Frontal cortex (tissue), 4 donors: ENCODE results near the gene R3HDML. TPM values are rescaled to one million over a fixed set of nuclear protein-coding genes. Genes with fewer than 3 reads are reported as not detected.
"Not testable (repeated sequence)": the region's sequence is repeated elsewhere in the genome, so short reads cannot be mapped to it uniquely, and the experiment has no call there.

Source experiments
- DNase-seq, 2 donors: peaks; one replicate each; pipeline ENCODE4 v3.0.0; 2012; ENCODE audit warnings: low spot score in 2 of 2
- FAIRE-seq: peaks from 2 replicates; lab custom pipeline; 2012; peaks lifted over from hg19 to GRCh38; lab: Jason Lieb, UNC
- total RNA-seq: library from RNA; depleted of rRNA; stranded (reverse); fragments of >200 nt; gene quantifications from one replicate; pipeline ENCODE4 v1.2.3, GENCODE V29; 2014
- donor health status: control.
- donor health status: control.
- donor health status: control.

R3HDML gene, protein sequence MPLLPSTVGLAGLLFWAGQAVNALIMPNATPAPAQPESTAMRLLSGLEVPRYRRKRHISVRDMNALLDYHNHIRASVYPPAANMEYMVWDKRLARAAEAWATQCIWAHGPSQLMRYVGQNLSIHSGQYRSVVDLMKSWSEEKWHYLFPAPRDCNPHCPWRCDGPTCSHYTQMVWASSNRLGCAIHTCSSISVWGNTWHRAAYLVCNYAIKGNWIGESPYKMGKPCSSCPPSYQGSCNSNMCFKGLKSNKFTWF
- total RNA-seq = not detected

DNA sequence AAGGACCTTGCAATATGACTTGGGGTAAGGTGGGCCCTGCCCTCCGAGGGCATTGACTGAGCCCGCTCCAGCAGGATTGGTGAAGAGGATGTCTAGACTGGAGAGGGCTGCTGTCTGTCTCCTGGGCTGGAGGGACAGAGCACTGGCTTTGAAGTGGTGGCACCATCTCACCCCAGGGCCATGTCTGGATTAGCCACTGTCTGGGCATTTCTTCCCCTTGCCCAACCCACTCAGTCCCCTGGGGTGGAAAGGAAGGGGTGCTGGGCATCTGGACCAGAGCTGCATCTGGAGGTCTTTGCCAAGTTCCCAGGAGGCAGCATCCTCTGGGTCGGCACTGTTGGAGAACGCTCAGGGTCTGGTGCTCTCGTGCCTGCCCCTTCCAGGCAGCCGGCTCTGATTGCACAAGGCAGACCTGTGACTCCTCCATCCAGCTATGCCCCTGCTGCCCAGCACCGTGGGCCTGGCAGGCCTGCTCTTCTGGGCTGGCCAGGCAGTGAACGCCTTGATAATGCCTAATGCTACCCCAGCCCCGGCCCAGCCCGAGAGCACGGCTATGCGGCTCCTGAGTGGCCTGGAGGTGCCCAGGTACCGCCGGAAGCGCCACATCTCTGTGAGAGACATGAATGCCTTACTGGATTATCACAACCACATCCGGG, at the start of gene R3HDML:
Gene R3HDML, plus strand, starts transcription at position 319 of the 656 bp plus-strand sequence. Its CDS starts 115 bp downstream, at position 434.
- DNase-seq (no peak), FAIRE-seq (no peak)

DNA sequence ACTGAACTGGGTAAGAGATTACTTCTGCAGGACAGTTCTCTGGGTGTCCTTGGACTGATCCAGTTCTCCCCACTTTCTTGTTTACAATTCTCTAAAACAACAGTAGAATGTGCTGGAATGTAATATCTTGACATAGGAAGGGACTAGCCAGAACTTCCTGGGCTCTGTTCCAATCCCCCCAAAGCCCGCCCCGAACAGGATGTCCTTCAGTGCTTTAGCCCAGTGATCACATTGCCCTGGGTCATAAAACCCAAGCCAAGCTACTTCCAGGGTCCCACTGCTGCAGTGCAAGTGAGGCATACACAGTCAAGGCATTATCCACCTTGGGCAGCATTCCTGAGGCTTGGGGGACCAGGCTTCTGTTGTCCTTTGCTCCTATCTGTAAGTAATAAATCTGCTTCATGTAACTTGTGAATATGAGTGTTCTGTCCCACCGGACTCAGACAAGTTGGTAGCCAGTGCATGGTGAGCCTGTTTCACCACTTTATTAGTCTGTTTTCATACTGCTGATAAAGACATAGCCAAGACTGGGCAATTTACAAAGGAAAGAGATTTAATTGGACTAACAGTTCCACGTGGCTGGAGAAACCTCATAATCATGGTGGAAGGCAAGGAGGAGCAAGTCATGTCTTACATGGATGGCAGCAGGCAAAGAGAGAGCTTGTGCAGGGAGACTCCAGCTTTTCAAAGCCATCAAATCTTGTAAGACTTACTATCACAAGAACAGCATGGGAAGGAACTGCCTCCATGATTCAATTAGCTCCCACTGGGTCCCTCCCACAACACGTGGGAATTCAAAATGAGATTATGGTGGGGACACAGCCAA, 49.4 kb upstream of the R3HDML start:
- DNase-seq = no peak
- FAIRE-seq = no peak

DNA sequence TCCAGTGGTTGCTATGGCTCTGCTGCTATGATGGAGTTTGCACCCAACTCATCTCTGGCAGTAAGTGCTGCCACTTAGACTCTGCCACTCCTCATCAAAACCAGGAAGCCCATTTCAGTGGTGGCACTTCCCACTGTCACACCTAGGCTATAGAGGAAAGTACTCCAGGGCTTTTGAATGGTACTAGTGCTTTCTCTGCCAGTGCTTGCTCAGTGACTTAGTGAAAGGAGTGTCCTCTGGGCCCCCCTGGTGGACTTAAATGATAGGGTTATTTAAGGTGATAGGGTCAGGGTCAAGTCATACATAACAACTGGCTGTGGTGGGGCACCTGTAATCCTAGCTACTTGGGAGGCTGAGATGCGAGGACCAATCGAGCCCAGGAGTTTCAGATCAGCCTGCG, 48.6 kb upstream of the R3HDML start:
- no peak for DNase-seq
- FAIRE-seq = no peak

DNA sequence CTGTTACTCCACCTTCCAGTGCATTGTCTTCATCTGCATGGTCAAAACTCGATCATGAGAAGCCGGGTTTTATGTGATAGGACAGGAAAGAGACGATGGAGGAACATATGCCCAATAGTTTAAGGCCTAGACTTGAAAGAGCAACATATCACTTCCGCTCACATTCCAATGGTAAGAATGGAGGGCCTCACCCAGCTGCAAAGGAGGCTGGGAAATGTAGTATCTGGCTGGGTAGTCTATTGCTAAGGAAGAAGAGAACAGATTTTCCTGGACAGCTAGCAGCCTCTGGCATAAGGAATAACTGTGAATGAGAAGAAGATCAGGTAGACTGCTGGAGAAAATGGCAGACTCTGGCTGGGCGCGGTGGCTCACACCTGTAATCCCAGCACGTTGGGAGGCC, 45.1 kb upstream of the R3HDML start:
- DNase-seq (no peak), FAIRE-seq (no peak)

DNA sequence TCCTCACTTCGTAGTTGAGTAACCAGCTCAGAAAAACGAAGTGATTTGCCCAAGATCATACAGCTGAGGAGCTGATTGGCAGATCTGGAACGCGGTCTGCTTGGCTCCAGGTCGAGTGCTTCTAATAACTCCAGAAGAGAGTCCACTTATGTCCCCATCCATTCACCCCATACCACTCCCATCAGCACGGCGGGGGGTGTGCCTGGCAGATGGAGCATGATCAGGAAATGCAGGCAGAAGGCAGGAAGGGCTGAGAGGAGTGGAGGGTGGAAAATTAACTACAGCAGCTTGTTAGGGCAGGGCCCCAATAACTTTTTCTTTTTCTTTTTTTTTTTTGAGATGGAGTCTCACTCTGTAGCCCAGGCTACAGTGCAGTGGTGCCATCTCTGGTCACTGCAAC, 40.8 kb upstream of the R3HDML start:
- FAIRE-seq (no peak), DNase-seq (no peak)

DNA sequence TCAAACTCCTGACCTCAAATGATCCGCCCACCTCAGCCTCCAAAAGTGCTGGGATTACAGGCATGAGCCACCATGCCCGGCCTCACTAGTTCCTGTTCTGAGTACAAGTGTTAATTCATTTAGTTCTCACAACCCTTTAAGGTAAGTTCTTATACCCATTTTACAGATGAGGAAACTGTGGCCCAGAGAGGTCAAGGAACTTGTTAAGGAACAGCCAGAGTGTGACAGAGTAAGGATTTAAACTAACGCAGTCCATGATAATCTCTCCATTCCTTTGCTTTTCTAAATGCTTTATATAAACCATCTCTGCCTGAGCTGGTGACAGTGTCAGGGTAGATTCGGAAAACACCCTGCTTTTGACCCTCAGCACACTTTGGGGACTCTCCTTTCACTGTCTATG, 39.1 kb upstream of the R3HDML start:
- no peak for DNase-seq
- FAIRE-seq = no peak

DNA sequence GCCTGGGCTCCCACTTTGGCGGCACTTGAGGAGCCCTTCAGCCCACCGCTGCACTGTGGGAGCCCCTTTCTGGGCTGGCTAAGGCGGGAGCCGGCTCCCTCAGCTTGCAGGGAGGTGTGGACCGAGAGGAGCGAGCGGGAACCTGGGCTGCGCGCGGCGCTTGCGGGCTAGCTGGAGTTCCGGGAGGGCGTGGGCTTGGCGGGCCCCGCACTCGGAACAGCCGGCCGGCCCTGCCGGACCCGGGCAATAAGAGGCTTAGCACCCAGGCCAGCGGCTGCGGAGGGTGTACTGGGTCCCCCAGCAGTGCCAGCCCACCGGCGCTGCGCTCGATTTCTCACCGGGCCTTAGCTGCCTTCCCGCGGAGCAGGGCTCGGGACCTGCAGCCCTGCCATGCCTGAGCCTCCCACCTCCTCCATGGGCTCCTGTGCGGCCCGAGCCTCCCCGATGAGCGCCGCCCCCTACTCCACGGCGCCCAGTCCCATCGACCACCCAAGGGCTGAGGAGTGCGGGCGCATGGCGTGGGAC, 37.8 kb upstream of the R3HDML start:
- not testable (repeated sequence) for FAIRE-seq, DNase-seq

DNA sequence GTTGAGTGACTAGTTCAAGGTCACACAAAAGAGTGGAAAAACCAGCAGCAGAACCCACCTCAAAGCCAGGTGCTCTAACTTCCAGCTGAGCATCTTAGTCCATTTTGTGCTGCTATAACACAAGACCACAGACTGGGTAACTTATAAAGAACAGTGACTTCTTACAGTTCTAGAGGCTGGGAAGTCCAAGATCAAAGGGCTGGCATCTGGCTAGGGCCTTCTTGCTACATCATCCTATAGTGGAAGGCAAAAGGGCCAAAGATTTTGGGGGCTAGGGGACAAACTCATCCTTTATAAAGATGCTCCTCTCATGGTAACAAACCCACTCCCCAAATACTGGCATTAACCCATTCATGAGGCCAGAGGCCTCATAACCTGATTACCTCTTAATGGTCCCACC, 35.6 kb upstream of the R3HDML start:
- DNase-seq = no peak
- FAIRE-seq = no peak

DNA sequence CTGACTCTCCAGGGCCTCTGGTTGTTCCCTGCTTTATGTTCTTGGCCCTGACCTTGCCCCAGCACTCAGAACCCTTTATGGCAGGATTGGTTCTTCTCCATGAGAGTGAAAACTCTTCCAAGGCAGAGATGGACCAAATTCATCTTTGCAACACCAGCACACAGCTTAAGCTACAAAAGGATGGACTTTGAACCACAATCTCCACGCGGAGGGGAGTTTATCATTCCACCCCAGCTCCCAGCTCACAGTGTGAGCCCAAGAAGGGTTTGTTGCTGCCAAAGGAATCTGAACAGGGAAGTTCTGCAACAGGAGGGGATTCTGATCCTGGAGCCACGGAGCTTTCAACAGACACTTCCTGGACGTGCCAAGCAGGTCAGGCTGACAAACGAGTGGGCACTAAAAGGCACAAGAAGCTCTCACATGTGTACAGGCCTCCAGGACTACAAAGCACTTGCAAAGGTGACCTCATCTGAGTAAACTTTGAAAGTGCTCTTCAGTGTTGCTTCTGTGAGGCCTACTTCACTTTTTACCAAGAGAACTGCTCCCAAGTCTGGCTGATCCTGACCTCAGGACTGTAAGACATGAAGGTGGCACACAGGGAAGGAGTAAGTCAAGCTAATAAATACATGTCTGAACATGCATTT, 34.7 kb upstream of the R3HDML start:
- DNase-seq = no peak

DNA sequence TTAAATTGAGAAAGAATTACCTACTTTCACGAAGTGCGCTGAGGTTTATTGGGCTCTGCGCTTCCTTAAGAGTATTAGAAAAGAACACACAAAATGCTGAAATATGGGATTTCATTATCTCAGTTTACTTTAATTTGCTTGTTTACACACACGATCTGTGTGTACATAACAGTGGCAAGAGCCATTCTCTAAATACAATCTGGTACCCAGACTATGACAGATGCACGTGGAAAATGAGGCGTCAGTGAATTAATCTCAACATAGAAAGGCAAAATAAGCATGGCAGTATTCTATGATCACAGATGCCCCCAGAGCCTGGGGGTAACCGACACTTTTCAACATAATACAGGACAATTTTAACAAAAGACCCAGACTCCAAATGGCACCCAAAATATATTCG, 34.1 kb upstream of the R3HDML start:
- FAIRE-seq (no peak), DNase-seq (no peak)

More for the DNA sequence above, 34.7 kb upstream of the R3HDML start:
- FAIRE-seq = no peak

DNA sequence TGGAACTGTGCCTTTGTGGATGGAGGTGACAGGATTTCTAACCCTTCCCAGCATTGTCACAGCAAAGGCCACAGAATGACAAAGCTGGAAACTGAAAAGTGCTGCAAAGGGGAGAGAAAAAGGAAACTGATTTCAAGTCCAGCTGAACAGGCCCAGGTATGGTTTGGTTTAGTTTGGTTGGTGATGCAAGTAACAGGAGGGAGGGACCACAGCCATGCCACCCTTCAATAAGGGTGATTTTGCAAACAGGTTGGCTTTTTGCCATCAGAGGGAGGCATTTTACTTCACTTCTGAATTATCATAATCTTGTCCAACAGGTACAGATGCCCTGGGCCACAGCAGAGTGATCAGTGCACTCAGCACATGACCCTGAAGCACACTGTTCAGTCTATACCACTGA, 32.5 kb upstream of the R3HDML start:
- FAIRE-seq (no peak), DNase-seq (no peak)

DNA sequence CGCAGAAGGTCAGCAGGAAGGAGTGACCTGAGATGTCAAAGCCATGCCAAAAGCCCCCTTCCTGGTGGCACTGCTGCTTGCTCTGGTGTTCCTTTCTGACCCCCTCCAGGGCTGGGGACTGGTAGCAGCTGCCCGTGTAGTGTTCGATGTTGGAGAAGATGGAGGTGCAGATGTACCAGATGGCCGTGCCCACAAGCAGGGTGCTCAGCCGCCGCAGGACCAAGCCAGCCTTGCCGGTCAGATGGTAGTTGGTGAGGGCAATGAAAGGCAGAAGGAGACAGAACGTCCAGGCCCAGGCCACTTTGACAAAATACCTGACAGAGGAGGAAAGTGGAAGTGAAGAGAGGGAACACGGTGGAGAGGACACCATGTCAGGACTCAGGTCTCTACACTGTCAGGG, 29.9 kb upstream of the R3HDML start:
- FAIRE-seq (no peak), DNase-seq (no peak)

DNA sequence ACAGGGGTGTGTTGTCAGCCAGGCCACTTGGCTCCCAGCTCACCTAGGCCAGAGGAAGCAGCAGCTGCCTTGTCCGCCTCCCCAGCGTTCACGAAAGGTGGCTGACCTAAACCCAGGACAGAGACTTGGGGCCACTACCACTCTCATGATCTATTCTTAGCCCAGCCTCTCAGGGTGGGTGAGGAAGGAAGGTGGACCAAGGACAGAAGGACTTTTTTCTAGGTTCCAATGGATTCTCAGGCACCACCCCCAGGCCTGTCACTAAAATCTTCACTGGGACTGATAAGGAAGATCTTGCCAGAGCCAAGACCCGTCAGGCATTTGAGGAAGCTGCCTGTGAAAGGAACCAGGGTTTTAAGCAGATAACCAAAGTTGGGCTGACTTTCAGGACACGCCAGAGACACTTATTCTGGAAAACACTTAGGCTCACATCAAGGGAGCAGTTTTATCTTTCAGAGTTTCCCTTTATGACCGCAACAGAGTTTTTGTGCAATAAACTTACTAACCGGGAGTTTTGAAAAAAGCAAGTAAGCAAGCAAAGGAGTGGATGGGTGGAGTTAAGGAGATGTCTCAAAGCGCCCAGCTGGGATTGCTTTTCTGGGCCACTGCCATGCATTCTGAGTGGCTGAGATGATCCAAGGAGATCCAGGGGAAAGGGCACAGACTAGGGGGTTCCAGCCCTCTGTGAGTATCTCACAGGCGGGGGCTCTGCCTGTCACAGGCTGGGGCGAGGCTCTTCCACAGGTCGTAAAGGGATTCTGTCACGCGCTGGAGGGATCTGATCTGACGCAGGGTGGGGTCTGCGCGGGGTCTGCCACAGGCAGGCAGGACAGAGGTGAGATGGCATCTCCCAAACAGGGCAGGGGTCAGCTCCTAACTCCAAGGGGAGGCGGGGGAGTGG, 26.8 kb upstream of the R3HDML start:
- DNase-seq (peak; percentile 24 to 51), FAIRE-seq (no peak)

DNA sequence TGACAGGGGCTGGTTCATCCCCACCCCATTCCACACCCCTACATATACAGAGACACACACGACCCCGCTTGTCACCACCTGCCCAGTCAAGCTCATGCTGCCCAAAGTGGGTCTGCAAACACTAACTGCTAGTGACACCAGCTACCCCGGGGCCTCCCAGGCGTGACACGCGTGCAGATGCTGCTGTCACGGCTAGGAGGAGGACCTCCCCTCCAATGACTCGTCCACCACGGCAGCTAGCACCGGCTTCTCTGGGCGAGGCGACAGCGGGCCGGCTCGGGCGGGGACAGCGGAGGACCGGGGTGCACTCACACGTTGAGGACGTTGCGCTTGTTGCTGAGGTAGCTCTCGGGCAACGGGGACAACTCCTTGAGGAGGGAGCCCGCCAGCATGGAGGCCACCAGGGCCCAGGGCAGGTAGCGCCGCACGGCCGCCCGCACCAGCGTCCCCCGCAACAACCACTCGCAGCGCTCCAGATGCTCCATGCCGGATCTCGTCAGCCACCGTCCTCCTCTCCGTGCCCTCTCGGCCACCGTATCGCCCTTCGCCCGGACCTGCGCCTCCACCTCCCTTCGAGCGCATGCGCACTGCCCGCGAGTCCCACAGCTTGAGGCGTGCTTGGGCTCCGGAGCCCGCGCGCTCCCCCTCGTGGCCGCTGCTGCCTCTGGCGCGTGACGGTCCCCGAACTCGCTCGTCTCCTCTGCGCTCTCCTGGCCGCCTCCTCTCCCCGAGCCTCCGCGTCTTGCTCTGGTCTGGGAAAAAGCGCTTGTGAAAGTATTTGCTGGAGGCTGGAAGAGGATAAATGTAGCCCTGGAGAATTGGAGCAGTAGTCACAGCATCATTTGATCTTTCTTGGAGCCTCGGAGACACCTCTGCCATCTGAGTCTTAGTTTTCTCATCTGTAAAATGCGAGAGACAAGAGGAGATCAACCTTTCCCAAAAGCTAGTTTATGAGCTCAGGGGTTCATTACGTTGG, 25.9 kb upstream of the R3HDML start, which contains the start of gene FITM2:
Gene FITM2, minus strand, starts transcription at position 539 of the 976 bp plus-strand sequence. Its CDS starts 54 bp downstream, at position 485.
- FAIRE-seq (no peak), DNase-seq (peak; percentile 93 to 97)

DNA sequence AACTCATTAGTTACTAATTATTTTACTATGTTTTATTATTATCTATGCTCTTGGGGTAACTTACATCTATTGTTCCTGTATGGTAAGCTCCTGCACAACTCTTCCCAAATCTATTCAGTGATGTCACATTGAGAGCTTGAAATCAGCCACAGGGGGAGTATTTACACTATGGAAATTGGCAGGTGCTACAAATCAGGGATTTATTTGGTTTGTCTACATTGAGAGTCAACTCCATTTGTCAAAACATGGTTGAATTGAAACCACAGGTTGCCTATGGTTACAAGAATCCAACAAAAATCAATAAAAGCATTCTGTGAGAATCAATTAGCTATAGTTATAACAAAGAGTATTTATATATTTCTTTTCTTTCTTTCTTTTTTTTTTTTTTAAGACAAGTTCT, 22.0 kb upstream of the R3HDML start:
- no peak for FAIRE-seq
- DNase-seq = no peak

DNA sequence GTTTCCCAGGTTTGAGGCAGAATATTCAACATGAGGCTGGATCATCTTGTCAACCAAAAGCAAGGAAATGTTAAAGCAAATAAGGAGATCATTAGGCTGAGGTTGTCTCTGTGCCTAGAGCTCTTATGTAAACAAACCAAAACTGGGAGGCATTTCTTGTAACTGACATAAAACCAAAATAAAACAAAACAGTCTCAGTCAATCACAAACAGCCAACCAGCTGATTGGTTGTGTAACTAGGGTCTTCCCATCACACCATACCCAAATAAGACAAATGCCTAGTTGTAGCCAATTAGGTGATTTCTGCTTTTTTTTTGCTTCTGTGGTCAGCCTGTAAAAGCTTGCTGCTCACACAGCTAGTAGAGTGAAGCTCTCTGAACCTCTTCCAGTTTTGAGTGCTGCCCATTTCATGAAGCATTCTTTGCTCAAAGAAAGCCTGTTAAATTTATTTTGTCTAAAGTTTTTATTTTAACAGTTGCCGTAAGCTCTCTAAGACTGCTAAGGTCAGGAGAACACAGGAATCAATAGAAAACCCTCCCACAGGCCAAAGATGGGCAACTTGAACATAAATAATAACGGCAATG, 16.9 kb upstream of the R3HDML start:
- FAIRE-seq (no peak), DNase-seq (no peak)

DNA sequence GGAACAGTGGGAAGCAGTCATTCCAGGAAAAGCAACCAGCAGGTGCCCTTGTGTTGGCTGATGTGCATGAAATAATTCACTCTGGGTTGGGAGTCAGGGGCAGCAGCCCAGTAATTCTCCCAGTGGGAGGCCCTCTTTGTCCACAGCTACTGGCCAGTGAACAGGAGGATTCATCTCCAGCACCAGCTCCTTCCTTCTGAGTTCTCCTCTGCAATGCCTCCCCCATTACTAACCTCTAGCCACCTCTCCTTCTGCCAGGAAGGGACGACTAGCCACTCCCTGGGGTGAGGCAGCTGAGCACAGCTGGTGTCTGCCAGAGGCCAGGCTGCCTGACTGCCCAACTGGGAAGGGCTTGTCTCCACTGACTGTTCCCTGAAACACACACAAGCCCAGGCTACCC, 12.5 kb upstream of the R3HDML start:
- no peak for FAIRE-seq

More for the DNA sequence above, 12.5 kb upstream of the R3HDML start:
- no peak for DNase-seq
